RWPE2 (cell line): Measurements from ENCODE around the gene ADAMTS9.

Experiments
- ATAC-seq: fragments of 200-7000 bp; cut with Tn5 transposase; 3 replicates; pipeline ENCODE4 v1.9.1; 2021; ENCODE audit warnings: low read depth
- DNase-seq: peaks from one replicate; pipeline ENCODE4 v3.0.0-alpha.2; 2020; ENCODE audit warnings: low spot score
- H3K27ac ChIP-seq: fragments of 450-650 bp; 2 replicates; pipeline ENCODE4 v1.5.1; 2017; ENCODE audit warnings: mild to moderate bottlenecking; ENCODE audit not compliant: poor library complexity, severe bottlenecking
- H3K27me3 ChIP-seq: fragments of 250-450 bp; sonication (Bioruptor Pico); 2 replicates; pipeline ENCODE4 v1.5.1; 2021; ENCODE audit warnings: mild to moderate bottlenecking, moderate library complexity; ENCODE audit not compliant: insufficient read depth, poor library complexity, severe bottlenecking
- H3K36me3 ChIP-seq: fragments of 250-450 bp; sonication (Bioruptor Pico); 2 replicates; pipeline ENCODE4 v1.5.1; 2020; ENCODE audit warnings: low read depth, mild to moderate bottlenecking, moderate library complexity
- H3K4me1 ChIP-seq: fragments of 250-450 bp; sonication (Bioruptor Pico); 2 replicates; pipeline ENCODE4 v1.5.1; 2021; ENCODE audit warnings: mild to moderate bottlenecking, moderate library complexity; ENCODE audit not compliant: insufficient read depth, poor library complexity, severe bottlenecking
- H3K4me3 ChIP-seq: fragments of 250-450 bp; sonication (Bioruptor Pico); 2 replicates; pipeline ENCODE4 v1.5.1; 2021; ENCODE audit warnings: mild to moderate bottlenecking, moderate library complexity; ENCODE audit not compliant: severe bottlenecking
- H3K9me3 ChIP-seq: fragments of 250-450 bp; sonication (Bioruptor Pico); 2 replicates; pipeline ENCODE4 v1.5.1; 2021; ENCODE audit warnings: mild to moderate bottlenecking, moderate library complexity; ENCODE audit not compliant: severe bottlenecking
- CTCF ChIP-seq: fragments of 450-650 bp; IDR thresholded peaks from one replicate; pipeline ENCODE4 v1.5.1; 2017; ENCODE audit warnings: mild to moderate bottlenecking, moderate library complexity; ENCODE audit not compliant: poor library complexity, severe bottlenecking

Gene ADAMTS9

GRCh38 chr3:64586952-64587351 is 100.8 kb downstream of the ADAMTS9 start:
- no peak for DNase-seq
- Histone ChIP-seq H3K36me3 (no peaks in the 10 kb centered on the region), H3K27me3 (peaks cover 5% of the 10 kb centered on the region), H3K4me3 (no peak overlapping the region), H3K4me1 (no peaks in the 10 kb centered on the region), H3K9me3 (no peaks in the 10 kb centered on the region), H3K27ac (no peak overlapping the region)
- no peak for TF ChIP-seq CTCF
- no peak for ATAC-seq

GRCh38 chr3:64584179-64584578 is 103.6 kb downstream of the ADAMTS9 start:
- Histone ChIP-seq H3K9me3 (no peaks in the 10 kb centered on the region), H3K4me1 (no peaks in the 10 kb centered on the region), H3K36me3 (no peaks in the 10 kb centered on the region), H3K27me3 (peaks cover 5% of the 10 kb centered on the region), H3K4me3 (no peak overlapping the region), H3K27ac (no peak overlapping the region)
- DNase-seq (no peak), ATAC-seq (no peak)
- no peak for TF ChIP-seq CTCF

GRCh38 chr3:64578797-64579196 is 109.0 kb downstream of the ADAMTS9 start:
- H3K27ac ChIP-seq, result no peak overlapping the region
- no peak for ATAC-seq

GRCh38 chr3:64578062-64578770 is 109.6 kb downstream of the ADAMTS9 start:
- Histone ChIP-seq H3K4me1 (no peaks in the 10 kb centered on the region), H3K4me3 (no peak overlapping the region), H3K9me3 (no peaks in the 10 kb centered on the region), H3K27ac (no peak overlapping the region), H3K27me3 (peaks cover 3% of the 10 kb centered on the region), H3K36me3 (no peaks in the 10 kb centered on the region)
- DNase-seq (no peak), ATAC-seq (no peak)
- no peak for TF ChIP-seq CTCF

More at GRCh38 chr3:64578797-64579196, 109.0 kb downstream of the ADAMTS9 start:
- H3K4me1 ChIP-seq, result no peaks in the 10 kb centered on the region
- H3K9me3 ChIP-seq, result no peaks in the 10 kb centered on the region
- H3K4me3 ChIP-seq, result no peak overlapping the region
- TF ChIP-seq CTCF, result no peak
- no peak for DNase-seq
- H3K36me3 ChIP-seq, result no peaks in the 10 kb centered on the region
- peaks cover 3% of the 10 kb centered on the region for H3K27me3 ChIP-seq

GRCh38 chr3:64576211-64576775 is 111.5 kb downstream of the ADAMTS9 start:
- TF ChIP-seq CTCF, result no peak
- H3K27me3 ChIP-seq, result peaks cover 3% of the 10 kb centered on the region
- no peak overlapping the region for H3K27ac ChIP-seq
- H3K4me3 ChIP-seq, result no peak overlapping the region
- no peaks in the 10 kb centered on the region for H3K9me3 ChIP-seq
- DNase-seq (no peak), ATAC-seq (no peak)
- H3K36me3 ChIP-seq, result no peaks in the 10 kb centered on the region
- no peaks in the 10 kb centered on the region for H3K4me1 ChIP-seq
